Measurements from ENCODE around the gene SLC39A8.

Gene SLC39A8

DNA sequence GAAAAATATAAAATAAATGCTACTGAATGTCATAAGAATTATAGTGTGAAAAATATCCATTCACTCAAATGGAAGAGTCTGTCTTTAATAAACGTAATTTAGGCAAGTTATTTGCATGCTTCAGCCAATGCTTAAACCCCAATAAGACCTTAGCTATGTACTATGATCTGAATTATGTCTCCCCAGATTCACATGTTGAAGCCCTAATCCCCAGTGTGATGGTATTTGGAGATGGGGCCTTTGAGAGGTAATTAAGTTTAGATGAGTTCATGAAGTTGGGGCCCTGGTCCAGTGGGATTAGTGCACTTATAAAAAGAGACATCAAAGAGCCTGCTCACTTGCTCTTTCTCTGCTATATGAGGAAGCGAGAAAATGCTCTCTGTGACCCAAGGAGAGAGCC, 28.7 kb downstream of the SLC39A8 start:
- DNase-seq (ENCODE audit: low spot score) = no peak
- no peak for TF ChIP-seq CTCF (IDR thresholded peaks at IDR 0.05; ENCODE audit: extremely low read depth, missing control alignments)

GRCh38 chr4:102315532-102315931, 29.8 kb downstream of the SLC39A8 start:
- TF ChIP-seq CTCF (IDR thresholded peaks at IDR 0.05; ENCODE audit: extremely low read depth, missing control alignments) = no peak
- no peak for DNase-seq (ENCODE audit: low spot score)

- TF ChIP-seq CTCF (IDR thresholded peaks at IDR 0.05; ENCODE audit: extremely low read depth, missing control alignments) = no peak
- DNase-seq (ENCODE audit: low spot score) = no peak
Measured at GRCh38 chr4:102312417-102312816, 32.9 kb downstream of the SLC39A8 start.

- DNase-seq (ENCODE audit: low spot score) = no peak
- no peak for TF ChIP-seq CTCF (IDR thresholded peaks at IDR 0.05; ENCODE audit: extremely low read depth, missing control alignments)
Measured at GRCh38 chr4:102311912-102312311, 33.4 kb downstream of the SLC39A8 start.

DNA sequence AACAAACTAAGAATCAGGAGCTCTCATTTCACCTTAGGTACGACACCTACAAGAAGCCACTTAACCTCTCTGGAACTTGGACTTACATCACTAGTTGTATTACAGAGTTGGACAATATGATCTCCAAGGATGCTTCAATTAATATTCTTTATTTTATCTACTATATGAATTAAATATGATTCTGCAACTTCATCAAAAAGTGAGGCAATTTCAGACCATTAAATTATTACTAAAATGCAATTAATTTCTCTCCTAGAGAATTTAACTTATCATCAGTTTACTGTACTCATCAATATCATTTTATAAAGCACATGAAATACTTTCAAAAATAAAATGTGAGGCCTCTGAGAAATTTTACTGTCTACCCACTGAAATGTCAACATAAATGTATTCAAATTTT, 33.9 kb downstream of the SLC39A8 start:
- no peak for DNase-seq (ENCODE audit: low spot score)

DNA sequence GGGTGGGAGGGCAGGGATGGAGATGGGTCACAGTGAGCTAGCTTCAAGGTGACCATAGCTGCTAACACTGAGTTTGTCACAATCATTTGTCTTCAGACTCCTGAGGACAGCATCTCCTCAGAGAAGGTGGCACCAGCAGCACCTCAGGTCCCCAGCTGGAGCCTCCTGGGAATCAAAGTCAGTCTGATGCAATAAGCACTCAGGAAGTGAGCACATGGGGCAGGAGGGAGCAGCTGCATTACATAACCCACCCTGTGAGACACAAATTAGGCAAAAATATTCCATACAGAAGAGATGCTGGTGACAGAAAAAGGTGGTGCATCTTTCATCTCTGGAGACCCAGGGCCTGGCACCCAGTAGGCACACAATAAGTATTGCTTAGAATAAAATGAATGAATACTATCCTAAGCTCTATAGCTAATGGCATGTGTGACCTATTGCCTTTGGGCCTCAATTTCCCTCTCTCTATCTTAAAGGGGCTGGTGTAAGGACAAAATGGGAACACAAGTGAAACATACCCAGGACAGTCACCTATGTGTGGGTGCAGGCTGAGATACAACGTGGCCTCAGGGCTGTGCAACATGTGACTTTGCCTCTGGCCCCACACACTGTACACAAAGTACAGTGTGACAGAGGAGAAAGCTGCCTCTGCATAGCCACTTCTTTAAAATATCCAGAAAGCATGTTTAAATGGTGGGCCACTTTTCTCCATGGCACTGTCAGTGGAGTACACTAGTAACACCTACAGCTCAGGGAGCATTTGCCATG, 37.1 kb downstream of the SLC39A8 start:
- DNase-seq (ENCODE audit: low spot score) = no peak
- no peak for TF ChIP-seq CTCF (IDR thresholded peaks at IDR 0.05; ENCODE audit: extremely low read depth, missing control alignments)

More for the DNA sequence above, 33.9 kb downstream of the SLC39A8 start:
- TF ChIP-seq CTCF (IDR thresholded peaks at IDR 0.05; ENCODE audit: extremely low read depth, missing control alignments) = no peak

DNA sequence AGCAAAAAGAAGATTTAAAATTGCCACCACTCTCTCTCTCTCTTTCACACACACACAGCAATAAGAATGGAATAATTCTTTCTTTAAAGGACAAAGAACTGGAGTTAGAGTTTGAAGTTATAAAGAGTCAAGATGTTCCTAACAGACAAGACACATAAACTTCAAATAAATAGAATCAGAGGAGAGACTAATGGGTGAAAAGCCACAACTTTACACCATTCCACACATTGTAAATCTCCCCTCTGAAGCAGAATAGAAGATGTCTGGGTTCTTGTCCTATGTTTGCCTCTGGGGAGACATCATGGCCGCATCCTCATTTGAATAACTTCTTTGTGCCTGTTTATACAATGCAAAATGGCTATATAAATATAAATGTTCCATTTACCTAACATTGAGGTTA, 39.6 kb downstream of the SLC39A8 start:
- DNase-seq (ENCODE audit: low spot score) = no peak
- no peak for TF ChIP-seq CTCF (IDR thresholded peaks at IDR 0.05; ENCODE audit: extremely low read depth, missing control alignments)

All from GM20000 (cell line).